DOHH2 (cell line): ENCODE measurements around the gene EME2.
A peak's percentile ranks its signal among the peaks of the same experiment; 100 is the strongest.

Experiments
- H3F3A ChIP-seq: fragments of 200-600 bp; sonication (generic), shearing (Covaris generic); 2 replicates; pipeline ENCODE4 v1.6.0; 2016; ENCODE audit warnings: antibody characterized with exemption, mild to moderate bottlenecking; ENCODE audit not compliant: control insufficient read depth, insufficient read depth
- H3K27ac ChIP-seq: fragments of 200-600 bp; sonication (generic); 2 replicates; pipeline ENCODE4 v1.5.1; 2014; ENCODE audit warnings: low read depth, mild to moderate bottlenecking, low read length, moderate library complexity
- H3K27me3 ChIP-seq: fragments of 200-600 bp; sonication (generic); 2 replicates; pipeline ENCODE4 v1.6.1; 2014; ENCODE audit warnings: mild to moderate bottlenecking, low read length, mixed read lengths; ENCODE audit not compliant: control insufficient read depth
- H3K36me3 ChIP-seq: fragments of 200-600 bp; sonication (generic); 2 replicates; pipeline ENCODE4 v1.6.1; 2014; ENCODE audit warnings: mild to moderate bottlenecking, low read length, moderate library complexity, mixed read lengths; ENCODE audit not compliant: control insufficient read depth
- H3K4me1 ChIP-seq: fragments of 200-600 bp; sonication (generic); 2 replicates; pipeline ENCODE4 v1.6.1; 2014; ENCODE audit warnings: mild to moderate bottlenecking, low read length, mixed read lengths; ENCODE audit not compliant: control insufficient read depth
- H3K4me2 ChIP-seq: fragments of 200-600 bp; sonication (generic); 2 replicates; pipeline ENCODE4 v1.6.0; 2014; ENCODE audit warnings: mild to moderate bottlenecking, low read length, moderate library complexity
- H3K4me3 ChIP-seq: fragments of 200-600 bp; sonication (generic); 2 replicates; pipeline ENCODE4 v1.5.1; 2014; ENCODE audit warnings: mild to moderate bottlenecking, low read length, mixed read lengths
- H3K79me2 ChIP-seq: fragments of 200-600 bp; sonication (generic); 2 replicates; pipeline ENCODE4 v1.6.1; 2014; ENCODE audit warnings: mild to moderate bottlenecking, low read length, mixed read lengths; ENCODE audit not compliant: control insufficient read depth
- H3K9me2 ChIP-seq: fragments of 200-600 bp; sonication (generic); replicated peaks from 2 replicates; pipeline ENCODE4 v1.6.1; 2014; ENCODE audit warnings: mild to moderate bottlenecking, low read length, mixed read lengths; ENCODE audit not compliant: control insufficient read depth
- H3K9me3 ChIP-seq: fragments of 200-600 bp; sonication (generic); 2 replicates; pipeline ENCODE4 v1.6.1; 2014; ENCODE audit warnings: antibody characterized with exemption, low read length, mixed read lengths; ENCODE audit not compliant: control insufficient read depth, insufficient read depth
- H4K20me1 ChIP-seq: fragments of 200-600 bp; sonication (generic); 2 replicates; pipeline ENCODE4 v1.6.0; 2014; ENCODE audit warnings: low read depth, mild to moderate bottlenecking, antibody characterized with exemption, low read length, moderate library complexity; ENCODE audit not compliant: control insufficient read depth, insufficient read depth
- EZH2phosphoT487 ChIP-seq: fragments of 200-600 bp; sonication (generic); IDR thresholded peaks from 2 replicates; pipeline ENCODE4 v1.6.1; 2017; ENCODE audit warnings: borderline replicate concordance, mild to moderate bottlenecking, antibody characterized with exemption, low read length, moderate library complexity, mixed read lengths
- TF ChIP-seq, protein P1 (sequence below): fragments of 200-600 bp; sonication (generic); IDR thresholded peaks from one replicate; pipeline ENCODE4 v1.5.1; 2014; ENCODE audit warnings: antibody characterized with exemption, mild to moderate bottlenecking, low read depth, low read length; ENCODE audit not compliant: poor library complexity, severe bottlenecking

The EME2 gene

DNA sequence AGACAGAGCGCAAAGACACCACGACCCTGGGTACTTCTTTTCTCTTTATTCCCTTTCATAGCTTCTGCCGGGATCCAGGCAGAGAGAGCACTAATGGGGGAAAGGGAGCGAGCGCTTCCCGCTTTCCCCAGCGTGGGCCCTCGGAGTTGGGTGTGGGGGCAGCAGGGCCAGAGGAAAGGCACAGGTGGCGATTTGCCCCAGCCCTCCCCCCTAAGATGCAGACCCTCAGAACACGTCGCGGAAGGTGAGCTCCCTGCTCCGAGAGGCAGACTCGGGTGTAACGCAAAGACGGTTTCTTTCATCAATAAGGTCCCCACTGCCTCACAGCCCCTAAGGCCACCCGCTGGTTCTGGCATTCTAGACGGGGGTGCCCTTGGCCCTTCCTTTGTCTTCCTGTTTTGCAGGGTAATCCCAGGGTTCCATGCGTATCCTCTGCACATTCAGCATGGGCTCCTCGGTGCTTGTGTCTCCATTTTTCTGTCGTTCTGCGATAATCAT lies 697 bp upstream of the EME2 start:
- Histone ChIP-seq H3K4me2 (peak overlapping the region; percentile 96), H3K36me3 (peaks cover 77% of the 10 kb centered on the region), H4K20me1 (no peaks in the 10 kb centered on the region), H3K79me2 (peaks cover 53% of the 10 kb centered on the region), H3K27ac (peak overlapping the region; percentile 83), H3K4me3 (peak overlapping the region; percentile 99), H3K27me3 (no peaks in the 10 kb centered on the region), H3K9me3 (no peaks in the 10 kb centered on the region), H3K4me1 (peaks cover 23% of the 10 kb centered on the region), H3K9me2 (no peaks in the 10 kb centered on the region), H3F3A (peaks cover 18% of the 10 kb centered on the region)
- TF ChIP-seq, protein P1, sequence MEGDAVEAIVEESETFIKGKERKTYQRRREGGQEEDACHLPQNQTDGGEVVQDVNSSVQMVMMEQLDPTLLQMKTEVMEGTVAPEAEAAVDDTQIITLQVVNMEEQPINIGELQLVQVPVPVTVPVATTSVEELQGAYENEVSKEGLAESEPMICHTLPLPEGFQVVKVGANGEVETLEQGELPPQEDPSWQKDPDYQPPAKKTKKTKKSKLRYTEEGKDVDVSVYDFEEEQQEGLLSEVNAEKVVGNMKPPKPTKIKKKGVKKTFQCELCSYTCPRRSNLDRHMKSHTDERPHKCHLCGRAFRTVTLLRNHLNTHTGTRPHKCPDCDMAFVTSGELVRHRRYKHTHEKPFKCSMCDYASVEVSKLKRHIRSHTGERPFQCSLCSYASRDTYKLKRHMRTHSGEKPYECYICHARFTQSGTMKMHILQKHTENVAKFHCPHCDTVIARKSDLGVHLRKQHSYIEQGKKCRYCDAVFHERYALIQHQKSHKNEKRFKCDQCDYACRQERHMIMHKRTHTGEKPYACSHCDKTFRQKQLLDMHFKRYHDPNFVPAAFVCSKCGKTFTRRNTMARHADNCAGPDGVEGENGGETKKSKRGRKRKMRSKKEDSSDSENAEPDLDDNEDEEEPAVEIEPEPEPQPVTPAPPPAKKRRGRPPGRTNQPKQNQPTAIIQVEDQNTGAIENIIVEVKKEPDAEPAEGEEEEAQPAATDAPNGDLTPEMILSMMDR = no peak
- TF ChIP-seq EZH2phosphoT487 = no peak

DNA sequence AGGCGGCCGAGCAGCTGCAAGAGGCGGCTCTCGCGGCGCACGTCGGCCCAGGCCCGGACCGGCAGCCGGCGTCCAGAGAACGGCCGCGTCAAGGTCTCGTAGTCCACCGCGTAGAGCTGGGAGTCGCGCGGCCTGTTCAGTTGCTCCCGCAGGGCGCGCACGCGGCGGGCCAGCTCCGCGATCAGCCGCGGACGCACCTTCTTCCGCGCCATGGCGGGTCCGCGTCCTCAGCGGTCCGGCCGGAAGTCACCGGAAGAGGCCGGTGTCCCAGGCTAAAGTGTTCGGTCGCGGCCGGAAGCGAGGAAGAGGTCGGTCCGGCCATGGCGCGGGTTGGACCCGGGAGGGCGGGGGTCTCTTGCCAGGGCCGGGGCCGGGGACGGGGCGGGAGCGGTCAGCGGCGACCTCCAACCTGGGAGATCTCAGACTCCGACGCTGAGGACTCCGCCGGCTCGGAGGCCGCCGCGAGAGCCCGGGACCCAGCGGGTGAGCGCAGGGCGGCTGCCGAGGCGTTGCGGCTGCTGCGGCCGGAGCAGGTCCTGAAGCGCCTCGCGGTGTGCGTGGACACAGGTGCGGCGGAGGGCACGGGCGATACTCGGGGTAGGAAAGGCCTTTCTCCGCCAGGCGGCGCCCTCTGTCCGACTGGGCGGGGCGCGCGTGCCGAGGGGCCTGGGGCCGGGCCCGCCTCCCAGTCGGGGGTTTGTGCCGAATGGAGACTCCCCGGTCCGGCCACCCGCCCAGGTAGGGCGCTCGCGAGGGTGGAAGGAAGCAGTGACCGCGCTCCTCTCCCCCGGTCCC lies 495 bp downstream of the EME2 start, which contains the start of gene MRPS34:
MRPS34 (minus strand) TSS at position 227 of the 795 bp plus-strand sequence; CDS start at position 212, 15 bp downstream.
- H3K27me3 ChIP-seq = no peaks in the 10 kb centered on the region
- no peaks in the 10 kb centered on the region for H4K20me1 ChIP-seq
- peak within 1 kb of the TSS; percentile 99 for H3K4me3 ChIP-seq
- H3K4me2 ChIP-seq = peak within 1 kb of the TSS; percentile 96
- peaks cover 77% of the 10 kb centered on the region for H3K36me3 ChIP-seq
- peak within 1 kb of the TSS; percentile 83 for H3K27ac ChIP-seq
- H3K79me2 ChIP-seq = peaks cover 53% of the 10 kb centered on the region
- H3F3A ChIP-seq = peaks cover 18% of the 10 kb centered on the region
- TF ChIP-seq, protein P1 = peak; percentile 78
- TF ChIP-seq EZH2phosphoT487 = no peak
- H3K9me2 ChIP-seq = no peaks in the 10 kb centered on the region
- peaks cover 23% of the 10 kb centered on the region for H3K4me1 ChIP-seq
- no peaks in the 10 kb centered on the region for H3K9me3 ChIP-seq

DNA sequence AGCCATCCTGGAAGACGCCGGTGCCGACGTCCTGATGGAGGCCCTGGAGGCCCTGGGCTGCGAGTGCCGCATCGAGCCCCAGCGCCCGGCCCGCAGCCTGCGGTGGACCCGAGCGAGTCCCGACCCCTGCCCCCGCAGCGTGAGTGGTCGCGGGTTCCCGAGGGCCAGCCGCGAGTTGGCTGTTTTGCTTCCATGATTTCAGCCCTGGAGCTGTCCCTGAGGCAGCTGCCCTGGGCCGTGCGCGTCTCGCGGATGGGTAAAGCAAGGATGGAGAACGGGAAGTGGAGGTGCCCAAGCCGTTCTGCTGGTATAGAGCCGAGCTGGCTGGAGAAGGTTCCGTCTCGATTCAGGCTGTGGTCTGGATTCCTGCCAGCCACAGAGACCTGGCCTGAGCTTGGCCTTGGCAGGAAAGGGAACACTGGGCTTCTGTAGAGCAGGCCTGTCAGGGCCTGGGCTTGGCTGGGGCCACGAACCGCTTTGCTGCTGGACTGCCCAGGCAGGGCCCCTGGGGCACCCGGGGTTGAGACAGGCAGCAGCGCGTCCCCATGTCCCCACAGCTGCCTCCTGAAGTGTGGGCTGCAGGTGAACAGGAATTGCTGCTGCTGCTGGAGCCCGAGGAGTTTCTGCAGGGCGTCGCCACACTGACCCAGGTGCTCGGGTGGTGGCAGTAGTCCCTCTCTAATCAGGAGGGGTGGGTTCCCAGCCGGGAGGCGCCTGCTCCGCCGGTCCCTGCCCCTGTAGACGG lies 1.3 kb downstream of the EME2 start:
- Histone ChIP-seq H3F3A (peaks cover 18% of the 10 kb centered on the region), H4K20me1 (no peaks in the 10 kb centered on the region), H3K79me2 (peaks cover 53% of the 10 kb centered on the region), H3K27me3 (no peaks in the 10 kb centered on the region), H3K4me1 (peaks cover 23% of the 10 kb centered on the region), H3K4me2 (peak overlapping the region; percentile 96), H3K4me3 (peak overlapping the region; percentile 99), H3K27ac (peak overlapping the region; percentile 83; the same call in 1 of the 2 replicates), H3K36me3 (peaks cover 69% of the 10 kb centered on the region), H3K9me2 (no peaks in the 10 kb centered on the region), H3K9me3 (no peaks in the 10 kb centered on the region)
- TF ChIP-seq, protein P1 = no peak
- no peak for TF ChIP-seq EZH2phosphoT487
